22Rv1 (cell line): ENCODE data around the gene RTP5.

Experiments used
- ZFX ChIP-seq: fragments of 450-650 bp; IDR thresholded peaks from 2 replicates; pipeline ENCODE4 v1.6.1; 2017; ENCODE audit warnings: antibody characterized with exemption, borderline replicate concordance
- TF ChIP-seq, protein P1 (sequence below): fragments of 450-650 bp; IDR thresholded peaks from 2 replicates; pipeline ENCODE4 v1.5.1; 2017; ENCODE audit warnings: mild to moderate bottlenecking

GRCh38 chr2:241827394-241827793, 42.1 kb upstream of the RTP5 start:
- TF ChIP-seq, protein P1, sequence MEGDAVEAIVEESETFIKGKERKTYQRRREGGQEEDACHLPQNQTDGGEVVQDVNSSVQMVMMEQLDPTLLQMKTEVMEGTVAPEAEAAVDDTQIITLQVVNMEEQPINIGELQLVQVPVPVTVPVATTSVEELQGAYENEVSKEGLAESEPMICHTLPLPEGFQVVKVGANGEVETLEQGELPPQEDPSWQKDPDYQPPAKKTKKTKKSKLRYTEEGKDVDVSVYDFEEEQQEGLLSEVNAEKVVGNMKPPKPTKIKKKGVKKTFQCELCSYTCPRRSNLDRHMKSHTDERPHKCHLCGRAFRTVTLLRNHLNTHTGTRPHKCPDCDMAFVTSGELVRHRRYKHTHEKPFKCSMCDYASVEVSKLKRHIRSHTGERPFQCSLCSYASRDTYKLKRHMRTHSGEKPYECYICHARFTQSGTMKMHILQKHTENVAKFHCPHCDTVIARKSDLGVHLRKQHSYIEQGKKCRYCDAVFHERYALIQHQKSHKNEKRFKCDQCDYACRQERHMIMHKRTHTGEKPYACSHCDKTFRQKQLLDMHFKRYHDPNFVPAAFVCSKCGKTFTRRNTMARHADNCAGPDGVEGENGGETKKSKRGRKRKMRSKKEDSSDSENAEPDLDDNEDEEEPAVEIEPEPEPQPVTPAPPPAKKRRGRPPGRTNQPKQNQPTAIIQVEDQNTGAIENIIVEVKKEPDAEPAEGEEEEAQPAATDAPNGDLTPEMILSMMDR = no peak
- no peak for TF ChIP-seq ZFX
